SU-DHL-6 (cell line): ENCODE measurements around the gene HMCN2.

Source experiments
- H2AFZ ChIP-seq: fragments of 200-600 bp; sonication (generic); 2 replicates; pipeline ENCODE4 v1.6.1; 2014; ENCODE audit warnings: low read depth, mild to moderate bottlenecking, moderate library complexity, mixed read lengths, antibody characterized with exemption, low read length; ENCODE audit not compliant: severe bottlenecking
- H3F3A ChIP-seq: fragments of 200-600 bp; shearing (Covaris generic); 2 replicates; pipeline ENCODE4 v1.6.0; 2016; ENCODE audit warnings: antibody characterized with exemption, mild to moderate bottlenecking; ENCODE audit not compliant: insufficient read depth
- H3K27ac ChIP-seq: fragments of 200-600 bp; sonication (generic); 2 replicates; pipeline ENCODE4 v1.5.1; 2016; ENCODE audit warnings: low read depth, mild to moderate bottlenecking, low read length, moderate library complexity, mixed read lengths
- H3K27me3 ChIP-seq: fragments of 200-600 bp; sonication (generic), shearing (Covaris generic); 2 replicates; pipeline ENCODE4 v1.6.0; 2014; ENCODE audit warnings: mild to moderate bottlenecking, low read length
- H3K36me3 ChIP-seq: fragments of 200-600 bp; sonication (generic); 2 replicates; pipeline ENCODE4 v1.6.1; 2014; ENCODE audit warnings: mild to moderate bottlenecking, low read length, mixed read lengths
- H3K4me2 ChIP-seq: fragments of 300-600, 200-600 bp; shearing (Covaris generic), sonication (generic); 2 replicates; pipeline ENCODE4 v1.6.0; 2014; ENCODE audit warnings: low read length, low read depth, mild to moderate bottlenecking; ENCODE audit not compliant: poor library complexity, severe bottlenecking
- H3K4me3 ChIP-seq: fragments of 200-600 bp; sonication (generic); 2 replicates; pipeline ENCODE4 v1.5.1; 2014; ENCODE audit warnings: antibody characterized with exemption, low read length, mild to moderate bottlenecking, mixed read lengths; ENCODE audit not compliant: insufficient read depth, poor library complexity, severe bottlenecking
- H3K79me2 ChIP-seq: fragments of 200-600 bp; sonication (generic); 2 replicates; pipeline ENCODE4 v1.6.1; 2014; ENCODE audit warnings: mild to moderate bottlenecking, low read length, moderate library complexity; ENCODE audit not compliant: insufficient read depth
- H3K9ac ChIP-seq: fragments of 200-600 bp; sonication (generic); 2 replicates; pipeline ENCODE4 v1.7.0; 2014; ENCODE audit warnings: mild to moderate bottlenecking, low read length
- H3K9me2 ChIP-seq: fragments of 200-600 bp; sonication (generic); replicated peaks from 2 replicates; pipeline ENCODE4 v1.6.1; 2014; ENCODE audit warnings: low read length; ENCODE audit not compliant: insufficient read depth
- H3K9me3 ChIP-seq: fragments of 200-600 bp; sonication (generic); 2 replicates; pipeline ENCODE4 v1.6.1; 2014; ENCODE audit warnings: low read length, mixed read lengths; ENCODE audit not compliant: insufficient read depth
- H4K20me1 ChIP-seq: fragments of 200-600 bp; sonication (generic); 2 replicates; pipeline ENCODE4 v1.6.1; 2014; ENCODE audit warnings: low read depth, mild to moderate bottlenecking, antibody characterized with exemption, low read length, moderate library complexity, mixed read lengths
- CTCF ChIP-seq: fragments of 200-600 bp; sonication (generic); IDR thresholded peaks from one replicate; pipeline ENCODE4 v1.5.1; 2017; ENCODE audit warnings: antibody characterized with exemption, mild to moderate bottlenecking, low read length, moderate library complexity; ENCODE audit not compliant: insufficient read depth, poor library complexity, severe bottlenecking
- EZH2phosphoT487 ChIP-seq: fragments of 200-600 bp; sonication (generic), shearing (Covaris generic); conservative IDR thresholded peaks from 2 replicates; pipeline ENCODE4 v1.6.1; 2018; ENCODE audit warnings: mild to moderate bottlenecking, antibody characterized with exemption, low read length, moderate library complexity, mixed read lengths

Gene HMCN2

DNA sequence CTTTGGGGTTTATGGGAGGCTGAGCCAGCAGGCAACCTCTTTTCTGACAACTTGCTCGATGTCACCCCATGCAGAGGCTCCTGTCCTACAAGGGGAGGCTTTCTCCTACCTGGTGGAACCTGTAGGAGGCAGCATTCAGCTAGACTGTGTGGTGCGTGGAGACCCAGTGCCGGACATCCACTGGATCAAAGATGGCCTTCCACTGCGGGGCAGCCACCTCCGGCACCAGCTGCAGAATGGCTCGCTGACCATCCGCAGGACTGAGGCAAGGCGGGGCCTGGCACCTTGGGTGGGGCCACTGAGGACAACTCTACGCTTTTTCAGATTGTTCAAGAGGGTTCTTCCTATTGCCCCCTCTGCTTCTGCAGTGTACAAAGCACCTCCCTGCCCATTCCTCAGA is 143.1 kb downstream of the HMCN2 start:
- no peak for TF ChIP-seq CTCF
- no peak for TF ChIP-seq EZH2phosphoT487
- no peaks in the 10 kb centered on the region for H3F3A ChIP-seq
- H3K79me2 ChIP-seq = no peaks in the 10 kb centered on the region
- H3K4me2 ChIP-seq = no peak overlapping the region
- H3K9me3 ChIP-seq = no peaks in the 10 kb centered on the region
- no peaks in the 10 kb centered on the region for H3K36me3 ChIP-seq
- H2AFZ ChIP-seq = no peak overlapping the region
- no peaks in the 10 kb centered on the region for H4K20me1 ChIP-seq
- no peak overlapping the region for H3K9ac ChIP-seq
- no peaks in the 10 kb centered on the region for H3K27me3 ChIP-seq
- H3K4me3 ChIP-seq = no peak overlapping the region
- no peaks in the 10 kb centered on the region for H3K9me2 ChIP-seq
- no peak overlapping the region for H3K27ac ChIP-seq

- Histone ChIP-seq H3K4me2 (no peak overlapping the region), H3K27me3 (no peaks in the 10 kb centered on the region), H3K4me3 (no peak overlapping the region), H3K9ac (no peak overlapping the region), H4K20me1 (no peaks in the 10 kb centered on the region), H3K9me2 (no peaks in the 10 kb centered on the region), H3K9me3 (no peaks in the 10 kb centered on the region), H3F3A (no peaks in the 10 kb centered on the region), H3K27ac (no peak overlapping the region), H3K36me3 (no peaks in the 10 kb centered on the region), H3K79me2 (no peaks in the 10 kb centered on the region), H2AFZ (no peak overlapping the region)
- TF ChIP-seq CTCF = no peak
- TF ChIP-seq EZH2phosphoT487 = no peak
These were observed 143.7 kb downstream of the HMCN2 start for GRCh38 chr9:130409246-130409645.

DNA sequence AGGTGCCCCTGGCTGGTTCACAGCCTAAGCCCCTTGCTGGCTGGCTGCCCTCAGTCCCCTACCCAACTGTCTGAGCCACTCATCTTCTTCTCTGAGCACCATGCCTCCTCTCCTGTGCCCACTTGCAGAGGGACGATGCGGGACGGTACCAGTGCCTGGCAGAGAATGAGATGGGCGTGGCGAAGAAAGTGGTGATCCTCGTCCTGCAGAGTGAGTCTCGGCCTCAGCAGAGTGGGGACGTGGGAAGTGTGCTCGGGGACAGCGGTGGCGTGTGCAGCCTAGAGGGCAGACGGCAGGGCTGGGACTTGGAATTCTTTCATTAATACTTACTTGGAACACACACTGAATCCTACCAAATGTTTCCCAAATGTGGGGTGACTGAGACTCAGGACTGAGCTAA is 144.9 kb downstream of the HMCN2 start:
- no peaks in the 10 kb centered on the region for H3K9me2 ChIP-seq
- H3K79me2 ChIP-seq = no peaks in the 10 kb centered on the region
- H3K27ac ChIP-seq = no peak overlapping the region
- no peaks in the 10 kb centered on the region for H4K20me1 ChIP-seq
- no peak overlapping the region for H2AFZ ChIP-seq
- no peak for TF ChIP-seq CTCF
- no peak for TF ChIP-seq EZH2phosphoT487
- no peak overlapping the region for H3K4me3 ChIP-seq
- no peak overlapping the region for H3K9ac ChIP-seq
- no peaks in the 10 kb centered on the region for H3K36me3 ChIP-seq
- H3K27me3 ChIP-seq = no peaks in the 10 kb centered on the region
- no peaks in the 10 kb centered on the region for H3F3A ChIP-seq
- H3K4me2 ChIP-seq = no peak overlapping the region
- H3K9me3 ChIP-seq = no peaks in the 10 kb centered on the region

DNA sequence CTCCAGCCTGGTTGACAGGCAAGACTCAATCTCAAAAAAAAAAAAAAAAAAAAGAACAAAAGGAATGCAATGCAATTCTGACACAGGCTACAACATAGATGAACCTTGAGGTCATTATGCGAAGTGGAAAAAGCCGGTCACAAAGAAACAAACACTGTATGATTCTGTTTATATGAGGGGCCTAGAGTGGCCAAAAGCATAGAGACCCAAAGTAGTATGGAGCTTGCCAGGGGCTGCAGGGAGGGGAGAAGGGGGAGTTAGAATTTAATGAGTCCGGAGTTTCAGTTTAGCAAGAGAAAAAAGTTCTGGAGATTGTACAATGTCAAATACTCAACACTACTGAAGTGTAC is 146.0 kb downstream of the HMCN2 start:
- Histone ChIP-seq H3K79me2 (no peaks in the 10 kb centered on the region), H3F3A (no peaks in the 10 kb centered on the region), H3K4me2 (no peak overlapping the region), H3K9me3 (no peaks in the 10 kb centered on the region), H3K36me3 (no peaks in the 10 kb centered on the region), H3K9me2 (no peaks in the 10 kb centered on the region), H3K4me3 (no peak overlapping the region), H3K27ac (no peak overlapping the region), H4K20me1 (no peaks in the 10 kb centered on the region), H2AFZ (no peak overlapping the region), H3K9ac (no peak overlapping the region), H3K27me3 (no peaks in the 10 kb centered on the region)
- no peak for TF ChIP-seq CTCF
- no peak for TF ChIP-seq EZH2phosphoT487
